ENCODE measurements around the gene IL21R.

IL21R gene

DNA sequence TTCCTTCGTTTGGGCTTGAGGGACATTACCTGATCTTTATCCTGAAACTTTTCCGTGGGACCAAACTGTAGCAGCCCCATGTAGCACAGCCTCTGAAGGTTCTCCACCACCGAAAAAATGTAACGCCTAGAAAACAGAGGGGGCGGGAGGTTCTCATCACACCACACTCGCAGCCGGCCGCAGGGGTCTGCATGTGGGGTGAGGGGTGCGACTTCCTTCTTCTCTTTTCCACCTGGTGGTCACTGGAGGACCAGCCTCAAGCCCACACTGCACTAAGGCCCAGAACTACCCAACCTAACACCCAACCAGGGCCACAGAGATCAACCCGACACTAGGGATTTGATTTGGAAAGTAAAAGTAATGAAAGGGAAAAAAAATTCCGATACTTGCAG is 90.6 kb downstream of the IL21R start:
- no peak for DNase-seq

DNA sequence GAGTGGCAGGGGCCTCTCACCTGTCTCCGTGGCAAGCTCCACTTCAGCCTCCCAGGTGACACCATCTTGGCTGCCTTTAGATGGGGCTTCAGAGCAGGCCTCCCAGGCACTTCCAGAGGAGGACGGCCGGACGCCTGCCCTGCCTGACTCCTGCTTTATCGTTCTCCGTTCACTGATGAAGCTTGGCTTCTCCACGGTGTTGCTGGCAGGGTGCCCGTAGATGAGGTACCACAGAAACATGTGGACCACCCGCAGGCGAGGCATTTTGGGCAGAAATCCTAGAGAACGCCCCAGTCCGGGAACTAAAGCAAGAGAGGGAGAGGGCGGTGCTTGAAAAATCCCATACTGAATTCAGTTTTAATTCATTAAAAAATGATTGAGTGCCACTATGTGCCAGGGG is 93.2 kb downstream of the IL21R start:
- no peak for DNase-seq

DNA sequence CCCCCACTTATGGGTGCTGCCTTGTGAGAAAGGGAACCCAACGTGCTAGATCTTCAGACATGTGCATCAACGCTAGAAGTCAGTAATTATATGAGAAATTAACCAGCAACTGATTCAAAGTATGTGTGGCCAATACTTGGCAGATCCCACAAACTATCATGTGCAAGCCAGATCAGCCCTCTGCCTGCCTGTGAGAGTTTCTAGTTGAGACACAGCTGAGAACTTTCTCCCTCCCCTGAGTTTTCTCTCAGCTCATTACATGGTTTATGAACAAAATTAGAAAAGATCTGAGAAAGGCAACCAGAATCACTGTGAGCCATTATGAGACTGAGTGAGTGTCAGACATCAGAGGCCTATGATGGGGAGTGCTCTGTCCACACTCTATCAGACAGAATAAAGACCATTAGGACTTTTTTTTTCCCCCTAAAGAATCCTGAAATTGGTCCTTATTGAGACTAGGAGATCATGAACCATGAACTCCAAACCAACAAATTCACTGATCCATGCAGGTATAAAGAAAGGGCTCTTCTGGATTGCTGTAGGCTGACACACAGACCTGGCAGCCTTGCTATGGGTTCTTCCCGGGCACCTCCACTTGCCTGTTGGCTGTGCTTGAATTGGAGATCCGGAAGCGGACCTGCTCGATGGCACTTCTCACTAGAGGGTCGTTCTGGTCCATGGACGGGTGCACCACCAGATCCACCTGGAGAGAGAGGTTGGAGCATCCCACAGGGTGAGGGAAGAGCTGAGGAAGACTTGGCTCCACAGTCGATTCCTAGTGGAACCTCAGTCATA is 96.3 kb downstream of the IL21R start:
- no peak for DNase-seq

DNA sequence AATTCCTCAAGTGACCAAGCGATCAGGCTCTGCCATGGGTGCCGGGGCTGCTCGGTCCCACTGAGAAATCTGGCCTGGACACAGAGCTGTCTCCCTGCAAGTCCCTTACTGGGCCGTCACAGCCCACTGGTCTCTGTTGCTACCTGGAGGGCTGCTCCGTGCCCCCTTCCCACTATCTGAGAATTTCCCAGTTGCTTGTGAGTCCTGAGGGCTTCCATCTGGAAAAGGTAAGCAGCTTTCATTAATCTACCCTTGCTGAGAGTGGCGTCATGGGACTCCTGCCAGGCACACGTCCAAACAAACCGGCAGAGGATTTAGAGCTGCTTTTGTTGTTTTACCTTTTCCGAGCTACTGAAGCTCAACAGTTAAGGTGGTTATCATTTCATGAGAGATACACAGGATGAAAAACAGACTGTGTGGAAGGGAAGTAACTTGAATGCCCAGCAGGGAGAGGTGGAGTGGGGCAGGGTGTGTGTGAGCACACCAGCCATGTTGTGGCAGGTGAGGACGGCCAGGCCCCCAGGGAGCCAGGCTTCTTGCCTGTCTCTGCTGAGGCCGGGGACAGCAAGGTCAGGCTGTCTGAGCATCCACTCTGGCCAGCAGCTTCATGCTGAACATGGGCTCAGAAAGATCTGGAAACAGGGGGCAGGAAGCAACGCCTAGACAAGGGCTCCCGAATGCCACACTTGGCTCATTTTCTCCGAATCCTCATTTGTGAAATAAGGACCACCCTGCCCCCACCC is 97.1 kb downstream of the IL21R start:
- DNase-seq: no peak

DNA sequence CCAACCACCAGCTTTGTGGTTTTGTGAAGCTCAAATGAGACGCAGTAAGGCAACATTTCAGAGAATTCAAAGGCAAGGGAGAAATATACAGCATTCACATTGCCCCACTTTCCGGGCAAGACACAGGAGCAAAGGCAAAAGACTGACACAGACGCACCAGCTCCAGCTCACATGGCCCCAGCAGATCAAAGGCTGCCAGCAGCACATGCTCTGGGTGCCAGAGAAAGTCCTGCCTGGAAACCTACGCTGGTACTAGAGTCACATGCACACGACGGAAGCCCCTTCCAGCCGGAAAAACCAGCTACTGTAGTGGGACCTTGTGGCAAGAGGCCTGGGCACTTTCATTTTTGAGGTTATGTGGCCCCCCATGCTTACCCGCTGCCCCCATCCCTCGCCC is 97.7 kb downstream of the IL21R start:
- no peak for DNase-seq

DNA sequence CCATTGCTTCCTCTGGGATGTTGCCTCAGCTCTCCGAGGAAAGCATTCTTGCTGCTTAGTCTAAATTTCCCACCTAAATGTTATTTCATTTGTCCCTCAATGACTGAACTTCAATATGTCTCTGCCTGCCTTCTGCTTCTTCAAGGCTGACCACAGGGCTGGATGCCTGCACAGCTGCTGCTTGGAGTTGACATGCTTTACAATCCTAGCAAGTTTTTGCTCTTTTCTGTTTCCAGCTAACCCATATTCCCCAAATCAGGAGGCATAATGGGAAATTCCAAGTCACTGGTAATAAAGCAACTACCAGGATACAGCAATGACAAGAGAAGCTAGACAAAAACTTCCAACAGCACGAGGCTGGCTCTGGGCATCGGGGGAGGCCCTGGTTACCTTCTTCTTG is 98.8 kb downstream of the IL21R start:
- no peak for DNase-seq
